GM19395 (cell line): ENCODE results near the gene ABO.
"Not testable (repeated sequence)": the region's sequence is repeated elsewhere in the genome, so short reads cannot be mapped to it uniquely, and the experiment has no call there.

Experiments used
- ATAC-seq: cut with Tn5 transposase; IDR thresholded peaks from one replicate; pipeline ENCODE4 v1.9.1; 2021; ENCODE audit warnings: mild to moderate bottlenecking, moderate library complexity; ENCODE audit not compliant: unreplicated experiment

ABO gene

GRCh38 chr9:133226219-133227171, 48.5 kb downstream of the ABO start:
- no peak for ATAC-seq

GRCh38 chr9:133225171-133226011, 49.6 kb downstream of the ABO start:
- no peak for ATAC-seq

GRCh38 chr9:133224762-133225161, 50.2 kb downstream of the ABO start:
- no peak for ATAC-seq

GRCh38 chr9:133223159-133223756, 51.7 kb downstream of the ABO start:
- ATAC-seq: not testable (repeated sequence)

- ATAC-seq: not testable (repeated sequence)
Measured at GRCh38 chr9:133221994-133222393, 53.0 kb downstream of the ABO start.

GRCh38 chr9:133221177-133221809, 53.7 kb downstream of the ABO start:
- no peak for ATAC-seq

- not testable (repeated sequence) for ATAC-seq
Measured at GRCh38 chr9:133218049-133218975, 56.7 kb downstream of the ABO start.

GRCh38 chr9:133217333-133217988, 57.5 kb downstream of the ABO start:
- ATAC-seq: not testable (repeated sequence)

- ATAC-seq: not testable (repeated sequence)
Measured at GRCh38 chr9:133214276-133214675, 60.7 kb downstream of the ABO start.

GRCh38 chr9:133210609-133211008, 64.4 kb downstream of the ABO start:
- ATAC-seq: no peak

- ATAC-seq: no peak
Measured at GRCh38 chr9:133210202-133210532, 64.8 kb downstream of the ABO start.

- not testable (repeated sequence) for ATAC-seq
Measured at GRCh38 chr9:133209327-133210201, 65.4 kb downstream of the ABO start.

- not testable (repeated sequence) for ATAC-seq
Measured at GRCh38 chr9:133208880-133209300, 66.1 kb downstream of the ABO start, which contains the start of gene OBP2B. TSS of gene OBP2B (minus strand) at chr9:133209250. CDS start at chr9:133209199, 51 bp downstream.

GRCh38 chr9:133208171-133208879, 66.7 kb downstream of the ABO start:
- not testable (repeated sequence) for ATAC-seq

GRCh38 chr9:133207540-133208170, 67.3 kb downstream of the ABO start:
- no peak for ATAC-seq

- no peak for ATAC-seq
Measured at GRCh38 chr9:133207021-133207531, 67.9 kb downstream of the ABO start.
